ENCODE results near the gene HSPA4. TPM values are rescaled to one million over a fixed set of nuclear protein-coding genes. Genes with fewer than 3 reads are reported as not detected.
"Not testable (repeated sequence)": the region's sequence is repeated elsewhere in the genome, so short reads cannot be mapped to it uniquely, and the experiment has no call there.

The HSPA4 gene
- total RNA-seq, 1 donor from 2014 or later, result 96.6 TPM

DNA sequence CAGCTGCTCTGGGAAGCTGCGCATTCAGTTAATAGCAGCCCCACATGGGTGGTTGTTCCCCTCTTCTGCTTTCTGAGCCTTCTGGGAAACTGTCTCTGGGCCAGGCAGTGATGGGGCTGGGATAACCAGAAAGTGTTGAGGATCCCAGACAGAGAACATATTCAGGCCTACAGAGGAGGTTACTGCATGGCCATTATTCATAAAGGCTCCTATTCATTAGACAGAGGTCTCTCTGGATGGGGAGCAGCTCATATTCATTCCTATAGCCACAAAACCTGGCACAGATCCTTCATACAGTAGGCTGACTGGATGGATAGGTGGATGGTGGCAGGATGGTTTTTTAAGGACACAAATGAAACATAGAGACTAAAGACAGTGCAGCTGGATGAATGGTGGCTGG is 76.3 kb downstream of the HSPA4 start:
- no peaks in the 10 kb centered on the region for H3K36me3 Mint-ChIP-seq (ENCODE audit: unreplicated experiment)
- H3K9me3 Mint-ChIP-seq (ENCODE audit: unreplicated experiment), result peaks cover 2% of the 10 kb centered on the region
- peaks cover 6% of the 10 kb centered on the region for H3K27me3 Mint-ChIP-seq (ENCODE audit: unreplicated experiment)
- H3K4me1 Mint-ChIP-seq (ENCODE audit: low read depth, unreplicated experiment), result peaks cover 6% of the 10 kb centered on the region
- no peak overlapping the region for H3K4me3 Mint-ChIP-seq (ENCODE audit: unreplicated experiment)
- DNase-seq, result no peak
- no peak for TF ChIP-seq CTCF (IDR thresholded peaks at IDR 0.05; ENCODE audit: partially characterized antibody, unreplicated experiment)
- H3K27ac Mint-ChIP-seq (ENCODE audit: unreplicated experiment), result no peak overlapping the region

DNA sequence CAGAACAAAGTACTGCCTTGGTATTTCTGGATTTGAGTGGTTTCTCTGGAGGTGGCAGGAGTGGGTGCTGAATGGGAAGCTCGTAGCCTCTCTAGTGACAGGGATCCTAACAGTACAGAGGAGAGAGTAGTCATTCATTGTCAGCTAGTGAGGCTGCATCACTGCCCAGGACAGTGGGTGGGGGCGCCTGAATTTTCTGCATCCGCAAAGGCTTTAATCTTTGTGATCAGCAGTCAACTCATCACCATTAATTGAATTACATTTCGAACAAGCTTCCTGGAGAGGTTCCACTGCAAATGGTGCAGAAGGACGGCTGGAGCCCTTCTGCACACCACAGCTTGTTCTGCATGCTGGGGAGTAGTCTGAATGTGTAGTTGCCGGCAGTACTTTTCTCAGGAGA is 77.5 kb downstream of the HSPA4 start:
- DNase-seq, result no peak
- no peak for TF ChIP-seq CTCF (IDR thresholded peaks at IDR 0.05; ENCODE audit: partially characterized antibody, unreplicated experiment)
- peaks cover 6% of the 10 kb centered on the region for H3K4me1 Mint-ChIP-seq (ENCODE audit: low read depth, unreplicated experiment)
- H3K9me3 Mint-ChIP-seq (ENCODE audit: unreplicated experiment), result peaks cover 2% of the 10 kb centered on the region
- peaks cover 6% of the 10 kb centered on the region for H3K27me3 Mint-ChIP-seq (ENCODE audit: unreplicated experiment)
- no peak overlapping the region for H3K27ac Mint-ChIP-seq (ENCODE audit: unreplicated experiment)
- no peak overlapping the region for H3K4me3 Mint-ChIP-seq (ENCODE audit: unreplicated experiment)
- no peaks in the 10 kb centered on the region for H3K36me3 Mint-ChIP-seq (ENCODE audit: unreplicated experiment)

DNA sequence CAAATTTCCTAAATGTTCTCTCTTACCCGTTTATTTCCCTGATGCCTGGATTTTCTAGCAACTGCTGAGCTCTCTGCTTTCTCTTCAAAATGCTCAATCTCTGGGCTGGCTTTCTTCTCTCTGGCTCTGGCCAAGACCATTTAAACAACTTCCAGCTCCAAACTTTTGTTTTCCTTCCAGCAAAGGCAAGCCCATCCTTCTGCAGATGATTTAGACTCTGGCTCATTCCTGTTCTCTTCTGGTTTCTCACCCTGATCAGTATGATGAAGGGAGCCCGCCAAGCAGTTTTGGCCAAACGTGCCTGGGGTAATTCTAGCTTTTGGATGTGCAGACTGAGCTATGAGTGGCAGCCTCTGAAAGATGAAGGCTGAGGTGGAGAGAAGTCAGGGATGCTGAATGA is 78.1 kb downstream of the HSPA4 start:
- Mint-ChIP-seq H3K4me1 (ENCODE audit: low read depth, unreplicated experiment) (peaks cover 6% of the 10 kb centered on the region), H3K27ac (ENCODE audit: unreplicated experiment) (no peak overlapping the region), H3K27me3 (ENCODE audit: unreplicated experiment) (peaks cover 6% of the 10 kb centered on the region), H3K9me3 (ENCODE audit: unreplicated experiment) (peaks cover 2% of the 10 kb centered on the region), H3K4me3 (ENCODE audit: unreplicated experiment) (no peak overlapping the region), H3K36me3 (ENCODE audit: unreplicated experiment) (no peaks in the 10 kb centered on the region)
- TF ChIP-seq CTCF (IDR thresholded peaks at IDR 0.05; ENCODE audit: partially characterized antibody, unreplicated experiment), result no peak
- no peak for DNase-seq

DNA sequence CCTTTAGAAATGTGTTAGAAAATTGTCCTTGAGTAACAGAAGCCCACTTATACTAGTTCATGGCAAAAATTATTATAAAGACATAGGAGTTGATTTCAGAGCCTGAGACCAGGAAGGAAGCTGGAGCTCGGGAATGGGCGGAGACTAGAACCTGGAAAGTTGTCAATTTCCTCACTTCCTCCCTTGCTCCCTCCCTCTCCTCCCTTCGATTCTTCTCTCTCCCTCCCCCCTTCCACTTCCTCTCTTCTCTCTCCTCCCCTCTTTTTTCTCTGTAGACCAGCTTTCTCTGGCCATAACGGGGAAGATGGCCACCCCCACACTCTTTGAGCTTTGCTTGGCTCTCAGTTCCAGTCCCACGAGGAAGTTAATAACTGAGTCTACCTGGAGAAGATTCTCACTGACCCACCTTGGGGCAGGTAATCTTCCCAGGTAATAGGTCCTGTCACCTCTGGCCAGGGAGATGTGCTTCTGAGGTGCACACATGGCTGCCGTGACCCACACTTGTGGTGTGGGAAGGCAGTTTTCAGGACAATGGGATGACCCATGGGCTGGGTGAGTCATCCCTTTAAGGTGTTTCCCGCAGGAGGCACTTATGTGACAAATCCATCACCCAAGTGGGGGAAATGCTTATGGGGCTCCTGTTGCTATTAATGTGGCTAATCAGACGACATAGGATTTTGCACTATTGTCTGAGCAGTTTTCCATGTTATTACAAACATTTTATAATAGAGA is 78.7 kb downstream of the HSPA4 start:
- DNase-seq, result no peak
- Mint-ChIP-seq H3K27me3 (ENCODE audit: unreplicated experiment) (peaks cover 6% of the 10 kb centered on the region), H3K4me3 (ENCODE audit: unreplicated experiment) (no peak overlapping the region), H3K9me3 (ENCODE audit: unreplicated experiment) (peaks cover 2% of the 10 kb centered on the region), H3K36me3 (ENCODE audit: unreplicated experiment) (no peaks in the 10 kb centered on the region), H3K27ac (ENCODE audit: unreplicated experiment) (no peak overlapping the region), H3K4me1 (ENCODE audit: low read depth, unreplicated experiment) (peaks cover 6% of the 10 kb centered on the region)
- TF ChIP-seq CTCF (IDR thresholded peaks at IDR 0.05; ENCODE audit: partially characterized antibody, unreplicated experiment), result no peak

- Mint-ChIP-seq H3K27me3 (ENCODE audit: unreplicated experiment) (peaks cover 2% of the 10 kb centered on the region), H3K36me3 (ENCODE audit: unreplicated experiment) (no peaks in the 10 kb centered on the region), H3K4me1 (ENCODE audit: low read depth, unreplicated experiment) (peaks cover 6% of the 10 kb centered on the region), H3K27ac (ENCODE audit: unreplicated experiment) (no peak overlapping the region), H3K9me3 (ENCODE audit: unreplicated experiment) (peaks cover 2% of the 10 kb centered on the region), H3K4me3 (ENCODE audit: unreplicated experiment) (no peak overlapping the region)
- no peak for DNase-seq
- no peak for TF ChIP-seq CTCF (IDR thresholded peaks at IDR 0.05; ENCODE audit: partially characterized antibody, unreplicated experiment)
Observed at GRCh38 chr5:133132717-133133116, 80.9 kb downstream of the HSPA4 start.

GRCh38 chr5:133133241-133133640 is 81.4 kb downstream of the HSPA4 start:
- H3K4me1 Mint-ChIP-seq (ENCODE audit: low read depth, unreplicated experiment); H3K27me3 Mint-ChIP-seq (ENCODE audit: unreplicated experiment); H3K9me3 Mint-ChIP-seq (ENCODE audit: unreplicated experiment); H3K27ac Mint-ChIP-seq (ENCODE audit: unreplicated experiment); DNase-seq; H3K36me3 Mint-ChIP-seq (ENCODE audit: unreplicated experiment); H3K4me3 Mint-ChIP-seq (ENCODE audit: unreplicated experiment): not testable (repeated sequence)

DNA sequence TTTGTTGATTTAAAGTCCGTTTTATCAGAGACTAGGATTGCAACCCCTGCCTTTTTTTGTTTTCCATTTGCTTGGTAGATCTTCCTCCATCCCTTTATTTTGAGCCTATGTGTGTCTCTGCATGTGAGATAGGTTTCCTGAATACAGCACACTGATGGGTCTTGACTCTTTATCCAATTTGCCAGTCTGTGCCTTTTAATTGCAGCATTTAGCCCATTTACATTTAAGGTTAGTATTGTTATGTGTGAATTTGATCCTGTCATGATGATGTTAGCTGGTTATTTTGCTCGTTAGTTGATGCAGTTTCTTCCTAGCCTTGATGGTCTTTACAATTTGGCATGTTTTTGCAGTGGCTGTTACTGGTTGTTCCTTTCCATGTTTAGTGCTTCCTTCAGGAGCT is 85.1 kb downstream of the HSPA4 start:
- not testable (repeated sequence) for H3K9me3 Mint-ChIP-seq (ENCODE audit: unreplicated experiment); DNase-seq; H3K4me3 Mint-ChIP-seq (ENCODE audit: unreplicated experiment); H3K4me1 Mint-ChIP-seq (ENCODE audit: low read depth, unreplicated experiment); H3K36me3 Mint-ChIP-seq (ENCODE audit: unreplicated experiment); H3K27ac Mint-ChIP-seq (ENCODE audit: unreplicated experiment); H3K27me3 Mint-ChIP-seq (ENCODE audit: unreplicated experiment)
